Measurements from ENCODE around the gene NVL. TPM values are rescaled to one million over a fixed set of nuclear protein-coding genes. Genes with fewer than 3 reads are reported as not detected.

NVL gene
- total and polyA plus RNA-seq, 2 of the 8 experiments (the other 6 are each of a cell fraction or from before 2014, with no cell fraction given) = 22.7 to 45.8 TPM

DNA sequence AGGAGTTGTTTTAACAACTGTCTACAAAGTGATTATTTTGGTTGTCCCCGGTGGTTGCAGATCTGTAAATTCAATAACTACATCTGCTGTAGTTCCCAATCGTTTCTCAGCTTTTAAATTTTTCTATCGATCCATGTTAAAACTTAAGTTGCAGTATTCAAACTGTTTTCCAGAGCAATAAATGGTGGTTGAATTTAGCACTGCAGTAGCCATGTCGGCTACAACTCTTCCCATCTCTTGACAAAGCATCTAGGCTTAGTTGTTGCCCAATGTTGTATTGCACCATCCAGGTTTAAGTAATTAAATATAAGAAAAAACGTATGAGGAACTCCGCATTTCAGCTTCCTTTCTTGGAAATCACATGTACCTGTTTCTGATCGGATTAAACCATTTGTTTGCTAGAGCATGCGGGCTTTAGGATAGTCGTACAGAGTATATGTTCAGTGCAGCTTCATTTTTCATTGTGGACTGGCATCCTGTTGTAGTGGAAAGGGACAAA, 27.7 kb upstream of the NVL start (continued):
- TF ChIP-seq, protein P1, sequence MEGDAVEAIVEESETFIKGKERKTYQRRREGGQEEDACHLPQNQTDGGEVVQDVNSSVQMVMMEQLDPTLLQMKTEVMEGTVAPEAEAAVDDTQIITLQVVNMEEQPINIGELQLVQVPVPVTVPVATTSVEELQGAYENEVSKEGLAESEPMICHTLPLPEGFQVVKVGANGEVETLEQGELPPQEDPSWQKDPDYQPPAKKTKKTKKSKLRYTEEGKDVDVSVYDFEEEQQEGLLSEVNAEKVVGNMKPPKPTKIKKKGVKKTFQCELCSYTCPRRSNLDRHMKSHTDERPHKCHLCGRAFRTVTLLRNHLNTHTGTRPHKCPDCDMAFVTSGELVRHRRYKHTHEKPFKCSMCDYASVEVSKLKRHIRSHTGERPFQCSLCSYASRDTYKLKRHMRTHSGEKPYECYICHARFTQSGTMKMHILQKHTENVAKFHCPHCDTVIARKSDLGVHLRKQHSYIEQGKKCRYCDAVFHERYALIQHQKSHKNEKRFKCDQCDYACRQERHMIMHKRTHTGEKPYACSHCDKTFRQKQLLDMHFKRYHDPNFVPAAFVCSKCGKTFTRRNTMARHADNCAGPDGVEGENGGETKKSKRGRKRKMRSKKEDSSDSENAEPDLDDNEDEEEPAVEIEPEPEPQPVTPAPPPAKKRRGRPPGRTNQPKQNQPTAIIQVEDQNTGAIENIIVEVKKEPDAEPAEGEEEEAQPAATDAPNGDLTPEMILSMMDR (IDR thresholded peaks at IDR 0.05; ENCODE audit: control extremely low read depth in 1 of 3, insufficient read depth in 1 of 3, low read depth in 1 of 3, low read length in 3 of 3) = no peak
- TF ChIP-seq, protein P2, sequence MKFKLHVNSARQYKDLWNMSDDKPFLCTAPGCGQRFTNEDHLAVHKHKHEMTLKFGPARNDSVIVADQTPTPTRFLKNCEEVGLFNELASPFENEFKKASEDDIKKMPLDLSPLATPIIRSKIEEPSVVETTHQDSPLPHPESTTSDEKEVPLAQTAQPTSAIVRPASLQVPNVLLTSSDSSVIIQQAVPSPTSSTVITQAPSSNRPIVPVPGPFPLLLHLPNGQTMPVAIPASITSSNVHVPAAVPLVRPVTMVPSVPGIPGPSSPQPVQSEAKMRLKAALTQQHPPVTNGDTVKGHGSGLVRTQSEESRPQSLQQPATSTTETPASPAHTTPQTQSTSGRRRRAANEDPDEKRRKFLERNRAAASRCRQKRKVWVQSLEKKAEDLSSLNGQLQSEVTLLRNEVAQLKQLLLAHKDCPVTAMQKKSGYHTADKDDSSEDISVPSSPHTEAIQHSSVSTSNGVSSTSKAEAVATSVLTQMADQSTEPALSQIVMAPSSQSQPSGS (IDR thresholded peaks at IDR 0.05; ENCODE audit: low read length) = no peak
- no peak for TF ChIP-seq GABPA (IDR thresholded peaks at IDR 0.05; ENCODE audit: borderline replicate concordance, insufficient read depth, low read length)
- TF ChIP-seq CTBP2 (IDR thresholded peaks at IDR 0.05; ENCODE audit: borderline replicate concordance, insufficient read depth, insufficient read length, low read length) = no peak
- no peak for TF ChIP-seq SP4 (IDR thresholded peaks at IDR 0.05; ENCODE audit: low read length)
- no peak for TF ChIP-seq NANOG (IDR thresholded peaks at IDR 0.05; ENCODE audit: insufficient read depth, low read depth, low read length, poor library complexity, severe bottlenecking)
- no peak for TF ChIP-seq KDM5A (IDR thresholded peaks at IDR 0.05; ENCODE audit: low read length)

All from H1 (cell line).